NCI-H748 treated with DMSO at 0.1 percent for 48 hours (cell line): Measurements from ENCODE around the gene CNGB1.
"Not testable (repeated sequence)": the region's sequence is repeated elsewhere in the genome, so short reads cannot be mapped to it uniquely, and the experiment has no call there.

ENCODE experiments used
- DNase-seq: peaks from one replicate; lab custom pipeline; 2025; lab: John Stamatoyannopoulos, UW

Gene CNGB1

DNA sequence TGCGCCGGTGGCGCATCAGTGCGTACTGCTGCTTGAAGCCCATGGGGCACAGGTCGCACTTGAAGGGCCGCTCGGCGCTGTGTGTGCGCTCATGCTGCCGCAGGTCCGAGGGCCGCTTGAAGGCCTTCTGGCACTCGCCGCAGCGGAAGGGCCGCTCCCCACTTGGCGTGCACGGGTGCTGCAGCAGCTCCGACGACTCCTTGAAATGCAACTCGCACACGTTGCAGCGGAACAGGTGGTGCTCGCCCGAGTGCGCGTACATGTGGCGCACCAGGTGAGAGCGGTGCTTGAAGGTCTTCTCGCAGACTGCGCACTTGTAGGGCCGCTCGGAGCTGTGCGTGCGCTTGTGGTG lies 26.2 kb upstream of the CNGB1 start:
- DNase-seq: no peak

- DNase-seq: no peak
Measured at GRCh38 chr16:57996406-57997175, 25.7 kb upstream of the CNGB1 start.

GRCh38 chr16:57995721-57996405 lies 24.9 kb upstream of the CNGB1 start:
- DNase-seq: no peak

- DNase-seq: no peak
Measured at GRCh38 chr16:57994778-57995177, 23.9 kb upstream of the CNGB1 start.

GRCh38 chr16:57994361-57994760 lies 23.4 kb upstream of the CNGB1 start:
- DNase-seq: no peak

GRCh38 chr16:57993897-57994296 lies 23.0 kb upstream of the CNGB1 start:
- no peak for DNase-seq

DNA sequence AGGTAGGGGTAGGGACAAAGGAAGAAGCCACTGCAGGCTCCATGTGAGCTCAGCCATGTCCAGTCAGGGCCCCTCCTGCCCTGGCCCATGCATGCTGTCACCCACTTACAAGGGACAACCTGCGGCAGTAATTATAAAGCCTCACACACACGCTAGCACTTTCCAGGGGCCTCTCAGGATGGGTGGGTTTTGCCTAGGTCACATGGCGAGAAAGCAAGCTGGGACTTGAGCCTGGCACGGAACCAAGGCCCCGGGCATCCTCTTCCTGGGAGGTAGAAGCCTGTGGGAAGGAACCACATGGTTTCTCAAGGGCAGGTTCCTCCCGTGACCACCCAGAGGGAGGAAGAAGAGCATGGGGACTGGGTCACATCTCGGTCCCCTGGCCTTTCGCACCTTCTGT lies 22.5 kb upstream of the CNGB1 start:
- DNase-seq: no peak

- DNase-seq: no peak
Measured at GRCh38 chr16:57992084-57992483, 21.2 kb upstream of the CNGB1 start.

GRCh38 chr16:57991551-57992059 lies 20.7 kb upstream of the CNGB1 start:
- no peak for DNase-seq

- no peak for DNase-seq
Measured at GRCh38 chr16:57988929-57989328, 18.0 kb upstream of the CNGB1 start.

DNA sequence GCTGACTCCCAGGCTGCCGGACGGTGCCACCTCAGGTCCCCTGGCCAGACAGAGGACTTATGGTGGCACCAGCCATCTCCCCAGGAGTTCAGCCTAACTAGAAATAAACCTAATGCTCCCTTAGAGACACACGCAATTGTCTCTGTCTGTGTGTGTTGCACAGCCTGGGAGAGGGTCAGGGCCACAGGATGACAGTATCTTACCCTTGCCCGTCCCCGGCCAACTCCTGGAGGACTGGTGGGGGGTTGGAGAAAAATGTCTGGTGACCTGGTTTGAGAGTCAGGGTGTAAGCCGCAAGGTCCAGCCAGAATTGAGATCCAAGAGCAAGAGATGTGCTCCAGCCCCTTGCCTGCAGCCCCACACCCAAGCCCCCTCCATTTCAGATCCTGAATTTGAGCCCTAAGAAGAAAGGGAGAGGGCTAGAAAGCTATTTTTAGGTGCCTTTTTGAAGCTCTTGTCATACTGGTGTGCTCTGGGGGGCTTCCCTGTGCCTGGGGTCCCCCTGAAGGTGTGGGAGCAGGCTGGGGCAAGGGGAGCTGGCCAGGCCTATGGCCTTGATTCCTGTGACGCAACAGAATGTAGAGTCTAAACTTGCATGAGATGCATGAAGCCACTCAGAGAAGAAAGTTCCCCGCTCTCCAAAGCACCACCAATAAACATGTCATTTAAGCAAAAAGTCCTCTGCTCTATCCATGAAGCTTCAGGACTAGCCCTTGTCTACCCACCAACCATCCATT lies 16.7 kb upstream of the CNGB1 start:
- no peak for DNase-seq

DNA sequence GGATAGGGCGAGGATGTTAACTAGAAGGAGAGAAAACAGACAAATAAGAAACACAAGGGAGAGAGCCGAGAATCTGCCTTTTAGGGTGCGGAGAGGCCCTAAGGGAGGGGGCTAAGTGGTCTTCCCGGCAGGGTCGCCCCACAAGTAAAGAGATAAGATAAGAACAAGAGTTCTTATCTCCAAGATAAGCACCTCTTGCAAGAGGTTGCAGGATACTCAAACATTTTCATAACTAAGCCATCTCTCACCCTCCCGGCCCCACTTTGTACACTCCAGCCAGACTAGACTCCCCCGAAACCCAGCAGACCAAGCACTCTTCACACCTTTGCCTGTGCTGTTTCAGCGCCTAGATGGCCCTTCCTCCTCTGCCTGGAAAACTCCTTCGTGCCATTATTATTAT lies 15.3 kb upstream of the CNGB1 start:
- DNase-seq: no peak

DNA sequence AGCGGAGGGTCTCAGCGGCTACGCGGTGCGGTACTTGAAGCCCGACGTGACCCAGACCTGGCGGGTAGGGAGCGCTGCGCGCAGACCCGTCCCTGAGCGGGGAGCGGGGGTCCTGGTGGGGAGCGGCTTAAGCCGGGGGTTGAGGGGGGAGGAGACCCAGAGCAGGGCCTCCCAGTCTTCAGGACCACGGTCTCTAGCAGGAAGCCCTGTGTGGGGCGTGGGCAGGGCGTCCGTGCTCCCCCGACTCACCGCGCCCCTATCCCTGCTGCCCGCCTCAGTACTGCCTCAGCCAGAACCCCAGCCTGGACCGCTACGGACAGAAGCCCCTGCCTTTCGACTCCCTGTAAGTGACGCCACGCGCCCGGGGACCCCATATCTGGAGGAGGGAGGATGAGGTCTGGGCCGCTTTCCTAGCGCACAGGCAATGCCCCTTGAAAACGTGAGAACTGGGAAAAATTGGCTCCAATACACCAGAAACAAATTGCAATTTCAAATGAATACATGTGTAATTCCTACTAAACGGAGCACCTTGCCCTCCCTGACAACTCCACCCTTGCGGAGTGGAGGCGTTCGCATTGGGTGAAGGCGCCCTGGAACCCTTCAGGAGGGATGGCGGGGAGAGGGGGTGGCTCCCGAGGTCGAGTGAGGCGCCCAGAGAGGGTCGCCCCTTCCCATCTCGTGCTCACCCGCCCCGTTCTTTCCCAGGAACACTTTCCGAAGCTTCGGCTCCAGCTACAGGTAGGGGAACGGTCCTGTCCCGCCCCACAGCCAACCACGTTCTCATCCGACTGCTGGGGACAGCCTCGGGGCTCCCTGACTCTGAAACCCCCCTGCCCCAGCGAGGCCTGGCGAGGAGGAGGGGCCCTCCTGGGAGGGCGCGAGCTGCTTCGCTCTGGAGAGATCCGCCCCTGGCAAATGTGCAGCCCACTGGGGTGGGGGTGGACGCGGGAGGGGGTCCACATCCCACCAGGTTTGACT lies 14.6 kb upstream of the CNGB1 start:
- no peak for DNase-seq

GRCh38 chr16:57984443-57985203 lies 13.7 kb upstream of the CNGB1 start:
- DNase-seq: no peak

DNA sequence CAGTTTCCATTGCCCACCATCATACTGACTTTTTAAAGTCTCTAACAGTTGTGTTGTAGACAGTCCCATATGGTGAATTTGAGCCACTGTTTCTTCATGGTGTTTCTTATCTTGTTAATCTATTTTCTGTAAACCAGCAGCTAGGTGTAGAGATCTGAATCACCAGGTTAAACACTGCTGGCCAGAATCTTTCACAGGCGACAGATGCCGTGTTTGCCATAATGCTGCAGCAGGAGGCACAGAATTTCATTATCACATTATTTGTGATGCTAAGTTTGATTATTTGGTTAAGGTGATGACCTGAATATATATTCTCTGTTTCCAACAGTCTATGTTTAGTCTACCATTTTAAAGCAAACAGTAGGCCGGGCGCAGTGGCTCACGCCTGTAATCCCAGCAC lies 11.5 kb upstream of the CNGB1 start:
- DNase-seq: no peak

DNA sequence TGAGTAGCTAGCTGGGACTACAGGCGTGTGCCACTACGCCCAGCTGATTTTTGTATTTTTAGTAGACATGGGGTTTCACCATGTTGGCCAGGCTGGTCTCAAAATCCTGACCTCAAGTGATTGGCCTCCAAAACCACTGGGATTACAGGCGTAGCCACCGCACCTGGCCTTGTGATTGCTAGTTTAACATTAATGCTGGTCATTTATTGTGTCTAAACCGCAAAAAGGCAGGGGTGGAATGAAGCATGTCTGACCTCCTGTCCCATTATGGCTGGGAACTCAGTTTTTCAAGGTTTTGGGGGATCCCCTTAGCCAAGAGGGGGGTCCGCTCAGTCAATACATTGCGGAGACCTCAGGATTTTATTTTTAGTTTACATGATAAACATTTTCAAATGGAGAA lies 10.7 kb upstream of the CNGB1 start:
- no peak for DNase-seq

GRCh38 chr16:57979006-57979585 lies 8.2 kb upstream of the CNGB1 start:
- no peak for DNase-seq

- not testable (repeated sequence) for DNase-seq
Measured at GRCh38 chr16:57978070-57978465, 7.1 kb upstream of the CNGB1 start.

DNA sequence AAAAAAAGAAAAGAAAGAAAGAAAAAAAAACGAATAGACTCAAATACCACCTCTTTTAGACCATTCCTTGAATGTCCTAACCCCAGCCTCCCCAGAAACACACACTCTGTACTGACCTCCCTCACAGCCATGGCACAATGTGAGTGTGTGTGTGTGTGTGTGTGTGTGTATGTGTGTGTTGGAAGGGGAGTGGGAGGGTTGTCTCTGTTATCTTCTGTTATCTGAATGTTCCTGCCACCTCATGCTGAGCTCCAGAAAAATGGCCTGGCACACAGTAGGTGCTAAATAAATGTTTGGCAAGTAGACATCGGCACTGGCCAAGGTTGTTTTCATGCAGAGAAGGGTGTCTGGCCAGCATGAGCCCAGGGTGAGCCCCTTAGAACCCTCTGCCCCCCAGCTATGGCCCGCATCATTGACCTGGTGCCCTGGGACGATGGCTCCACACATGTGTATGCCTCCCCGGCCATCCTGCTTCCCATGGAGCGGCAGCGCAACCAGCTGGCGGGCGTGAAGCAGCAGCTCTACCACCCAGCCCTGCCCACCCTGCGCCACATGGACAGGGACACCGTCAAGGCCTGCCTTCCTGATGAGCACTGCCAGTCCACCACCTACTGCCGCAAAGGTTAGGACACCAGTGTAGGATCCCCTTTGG lies 6.6 kb upstream of the CNGB1 start:
- DNase-seq: no peak

DNA sequence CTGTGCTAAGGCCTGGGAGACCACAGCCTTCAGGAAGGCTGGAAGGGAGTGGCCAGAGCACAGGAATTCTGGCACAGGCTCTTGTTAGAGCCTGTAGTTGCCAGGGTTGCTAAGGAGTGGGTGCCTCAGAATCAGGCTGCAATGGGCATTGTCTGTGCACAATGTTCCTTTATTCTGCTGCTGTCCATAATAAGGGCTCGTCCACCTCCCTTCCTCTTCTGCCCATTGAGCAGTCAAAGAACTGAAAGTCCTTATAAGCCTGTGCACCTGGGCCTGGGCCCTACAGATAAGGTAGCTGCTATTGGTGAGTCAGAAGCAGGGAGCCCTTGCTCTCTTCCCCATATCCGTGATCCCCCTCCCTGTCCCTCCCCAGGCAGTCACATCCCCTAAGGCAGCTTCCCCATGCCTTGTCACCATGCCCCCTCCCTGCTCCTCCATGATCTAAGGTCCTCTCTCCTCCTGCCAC lies 5.4 kb upstream of the CNGB1 start:
- DNase-seq: no peak
